ENCODE data around the gene CLTCL1. TPM values are rescaled to one million over a fixed set of nuclear protein-coding genes. Genes with fewer than 3 reads are reported as not detected.

CLTCL1 gene
- total RNA-seq, 2 donors from 2014 or later = 12.1 to 26.2 TPM

DNA sequence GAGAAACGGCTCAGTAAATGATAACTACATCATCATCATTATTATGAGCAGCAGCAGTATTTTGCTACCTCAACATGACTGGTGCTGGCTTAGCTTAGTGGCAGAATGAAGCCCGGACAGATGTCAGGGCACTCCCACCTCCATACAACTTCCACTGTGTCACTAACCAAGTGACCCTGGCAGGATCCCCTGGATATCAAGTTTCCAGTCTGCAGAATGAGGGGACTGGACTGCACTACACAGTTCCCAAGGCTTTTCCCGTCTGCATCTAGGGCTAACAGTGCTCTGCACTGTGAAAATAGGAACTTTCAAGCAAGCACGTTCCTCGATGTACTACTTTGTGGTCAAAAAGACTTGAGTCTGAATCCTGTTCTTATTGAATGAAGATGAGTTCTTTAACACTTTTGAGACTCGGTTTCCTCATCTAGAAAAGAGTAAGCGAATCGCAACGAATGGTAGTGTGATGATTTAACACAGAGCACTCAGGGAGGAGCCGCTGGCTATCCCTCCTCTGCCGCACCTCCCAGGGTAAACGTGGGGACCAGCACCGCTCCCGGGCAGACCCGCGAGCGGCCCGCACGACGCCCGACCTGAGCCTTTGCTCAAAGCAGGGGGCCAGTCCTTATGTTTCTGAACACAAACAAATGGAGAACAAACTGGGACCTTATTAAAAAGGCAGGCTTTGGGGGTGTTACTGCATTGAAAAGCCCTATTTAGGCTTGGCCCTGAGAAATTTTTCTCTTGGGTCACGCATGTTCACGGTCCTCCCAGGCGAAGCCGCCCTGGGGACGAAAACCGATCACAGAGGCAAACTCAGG is 910 bp downstream of the CLTCL1 start:
- 22% methylated on average over 27 of the region's 27 CpGs for WGBS
- Histone ChIP-seq H3K36me3 (no peaks in the 10 kb centered on the region), H3K4me1 (replicated peaks) (no peaks in the 10 kb centered on the region), H3K4me3 (peak overlapping the region; percentile 93 to 96), H3K27me3 (replicated peaks; ENCODE audit: insufficient read depth) (no peaks in the 10 kb centered on the region), H3K27ac (peak overlapping the region in 1 of 2 donors; percentile 59), H3K9me3 (no peaks in the 10 kb centered on the region)
- TF ChIP-seq, protein P1, sequence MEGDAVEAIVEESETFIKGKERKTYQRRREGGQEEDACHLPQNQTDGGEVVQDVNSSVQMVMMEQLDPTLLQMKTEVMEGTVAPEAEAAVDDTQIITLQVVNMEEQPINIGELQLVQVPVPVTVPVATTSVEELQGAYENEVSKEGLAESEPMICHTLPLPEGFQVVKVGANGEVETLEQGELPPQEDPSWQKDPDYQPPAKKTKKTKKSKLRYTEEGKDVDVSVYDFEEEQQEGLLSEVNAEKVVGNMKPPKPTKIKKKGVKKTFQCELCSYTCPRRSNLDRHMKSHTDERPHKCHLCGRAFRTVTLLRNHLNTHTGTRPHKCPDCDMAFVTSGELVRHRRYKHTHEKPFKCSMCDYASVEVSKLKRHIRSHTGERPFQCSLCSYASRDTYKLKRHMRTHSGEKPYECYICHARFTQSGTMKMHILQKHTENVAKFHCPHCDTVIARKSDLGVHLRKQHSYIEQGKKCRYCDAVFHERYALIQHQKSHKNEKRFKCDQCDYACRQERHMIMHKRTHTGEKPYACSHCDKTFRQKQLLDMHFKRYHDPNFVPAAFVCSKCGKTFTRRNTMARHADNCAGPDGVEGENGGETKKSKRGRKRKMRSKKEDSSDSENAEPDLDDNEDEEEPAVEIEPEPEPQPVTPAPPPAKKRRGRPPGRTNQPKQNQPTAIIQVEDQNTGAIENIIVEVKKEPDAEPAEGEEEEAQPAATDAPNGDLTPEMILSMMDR (IDR thresholded peaks at IDR 0.05) = no peak
- TF ChIP-seq POLR2A (IDR thresholded peaks at IDR 0.05) (no peak), POLR2AphosphoS5 (IDR thresholded peaks at IDR 0.05) (no peak)
- DNase-seq (ENCODE audit: low spot score) = no peak
- intact Hi-C loops (cut with DNase I) = loop anchor here (5.0 to 10.0 kb wide), 3 partner anchors 113 to 187 kb away; partner anchors contain the start of genes C22orf39, CDC45, SLC25A1 and UFD1

DNA sequence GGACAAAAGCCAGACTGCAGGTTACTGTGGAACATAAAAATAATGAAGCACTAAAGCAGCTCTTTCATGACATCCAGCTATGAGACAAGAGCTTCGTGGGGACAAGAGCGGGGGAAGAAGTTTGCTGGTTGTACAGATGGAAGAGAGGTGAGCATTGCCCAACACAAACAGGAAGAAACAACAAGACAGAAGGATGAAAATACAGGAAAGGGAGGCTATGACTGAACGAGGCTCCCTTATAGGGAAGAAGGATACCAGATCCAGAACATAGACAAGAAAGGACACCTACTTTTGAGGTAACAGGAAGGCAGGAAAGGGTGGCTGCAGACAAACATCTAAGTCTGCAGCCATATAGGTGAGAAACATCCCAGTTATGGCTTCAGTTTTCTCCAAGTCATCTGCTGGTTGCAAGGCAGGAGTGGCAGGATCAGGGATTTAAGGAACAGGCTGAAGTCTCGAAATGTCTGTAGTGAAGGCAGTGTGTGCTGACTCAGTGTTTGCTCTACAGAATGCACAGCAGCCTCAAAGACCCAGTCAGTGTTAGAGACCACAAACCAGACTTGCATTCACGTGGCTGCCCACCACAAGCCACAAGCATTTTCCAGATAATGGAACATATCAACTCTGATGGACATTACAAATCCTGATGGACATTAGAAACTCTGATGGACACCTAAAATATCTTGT is 1.9 kb downstream of the CLTCL1 start:
- no peaks in the 10 kb centered on the region for H3K27me3 ChIP-seq (replicated peaks; ENCODE audit: insufficient read depth)
- H3K27ac ChIP-seq = no peak overlapping the region
- no peaks in the 10 kb centered on the region for H3K36me3 ChIP-seq
- no peak for DNase-seq (ENCODE audit: low spot score)
- 82% methylated on average over 5 of the region's 5 CpGs for WGBS
- H3K4me1 ChIP-seq (replicated peaks) = no peaks in the 10 kb centered on the region
- H3K4me3 ChIP-seq = no peak overlapping the region
- TF ChIP-seq, protein P1 (IDR thresholded peaks at IDR 0.05) = no peak
- no peak for TF ChIP-seq POLR2AphosphoS5 (IDR thresholded peaks at IDR 0.05)
- no peak for TF ChIP-seq POLR2A (IDR thresholded peaks at IDR 0.05)
- no peaks in the 10 kb centered on the region for H3K9me3 ChIP-seq
- intact Hi-C loops (cut with DNase I) = loop anchor here (5.0 to 10.0 kb wide), 3 partner anchors 112 to 188 kb away; partner anchors contain the start of genes C22orf39, CDC45, SLC25A1 and UFD1

DNA sequence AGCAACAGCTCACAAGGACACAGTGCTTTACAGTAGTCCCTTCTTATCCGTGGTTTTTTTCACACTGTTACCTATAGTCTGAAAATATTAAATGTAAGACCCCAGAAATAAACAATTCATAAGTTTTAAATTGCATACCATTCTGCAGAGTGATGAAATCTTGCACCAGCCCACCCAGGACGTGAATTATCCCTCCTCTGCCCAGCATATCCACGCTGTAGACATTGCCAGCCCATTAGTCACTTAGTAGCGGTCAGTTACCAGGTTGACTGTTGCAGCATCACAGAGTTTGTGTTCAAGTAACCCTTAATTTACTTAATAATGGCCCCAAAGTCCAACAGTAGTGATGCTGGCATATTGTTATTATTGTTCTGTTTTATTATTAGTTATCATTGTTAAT is 3.6 kb downstream of the CLTCL1 start:
- no peak overlapping the region for H3K4me3 ChIP-seq
- H3K9me3 ChIP-seq = no peaks in the 10 kb centered on the region
- DNase-seq (ENCODE audit: low spot score) = no peak
- no peak overlapping the region for H3K27ac ChIP-seq
- WGBS = 83% methylated on average over 4 of the region's 4 CpGs
- intact Hi-C loops (cut with DNase I) = no loop called here
- no peaks in the 10 kb centered on the region for H3K27me3 ChIP-seq (replicated peaks; ENCODE audit: insufficient read depth)
- no peaks in the 10 kb centered on the region for H3K36me3 ChIP-seq
- H3K4me1 ChIP-seq (replicated peaks) = no peaks in the 10 kb centered on the region
- TF ChIP-seq POLR2A (IDR thresholded peaks at IDR 0.05) = no peak
- TF ChIP-seq POLR2AphosphoS5 (IDR thresholded peaks at IDR 0.05) = no peak
- TF ChIP-seq, protein P1 (IDR thresholded peaks at IDR 0.05) = no peak

DNA sequence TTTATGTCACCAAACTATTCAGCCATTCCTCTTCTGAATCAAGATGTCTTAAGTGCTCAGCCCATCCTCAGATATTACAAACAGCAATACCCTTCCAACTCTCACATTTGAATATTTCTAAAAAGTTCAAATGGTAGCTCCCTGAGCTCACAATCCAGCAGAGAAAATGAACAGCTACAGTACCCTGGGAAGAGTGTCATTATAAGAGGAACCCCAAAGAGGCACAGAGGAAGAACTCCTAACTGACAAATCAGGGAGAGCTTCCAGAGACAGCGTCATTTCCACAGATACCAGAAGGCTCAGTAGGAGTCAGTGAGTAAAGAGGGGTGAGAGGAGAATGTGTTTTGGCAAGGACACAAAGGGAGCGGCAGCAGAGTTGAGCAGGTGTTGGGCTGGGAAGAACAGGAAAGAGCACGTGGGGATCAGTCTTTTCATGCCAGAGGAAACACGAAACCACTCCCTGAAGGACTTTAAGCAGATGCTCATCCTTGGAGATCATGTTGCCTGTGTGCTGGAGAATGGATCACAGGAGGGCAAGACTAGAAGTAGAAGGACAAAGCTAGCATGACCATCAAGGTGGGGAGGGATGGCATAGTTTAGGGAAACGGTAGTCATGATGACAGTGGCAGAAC is 4.3 kb downstream of the CLTCL1 start:
- Histone ChIP-seq H3K4me1 (replicated peaks) (no peaks in the 10 kb centered on the region), H3K36me3 (no peaks in the 10 kb centered on the region), H3K4me3 (no peak overlapping the region), H3K27me3 (replicated peaks; ENCODE audit: insufficient read depth) (no peaks in the 10 kb centered on the region), H3K9me3 (no peaks in the 10 kb centered on the region), H3K27ac (no peak overlapping the region)
- peak; percentile 37 for DNase-seq (ENCODE audit: low spot score)
- WGBS = 40% methylated on average over 5 of the region's 5 CpGs
- intact Hi-C loops (cut with DNase I) = no loop called here
- TF ChIP-seq POLR2AphosphoS5 (IDR thresholded peaks at IDR 0.05) = peak; percentile 39
- TF ChIP-seq, protein P1 (IDR thresholded peaks at IDR 0.05) = no peak
- TF ChIP-seq POLR2A (IDR thresholded peaks at IDR 0.05) = no peak

Data from prostate gland (tissue), 2 donors.